H1 (cell line): Measurements from ENCODE around the gene FHOD1. TPM values are rescaled to one million over a fixed set of nuclear protein-coding genes. Genes with fewer than 3 reads are reported as not detected.
A peak's percentile ranks its signal among the peaks of the same experiment; 100 is the strongest.

Experiments
- CTCF ChIA-PET: fragments of 300-600 bp; sonication (Branson Sonifier 250); formaldehyde crosslinking; loops from one replicate; lab custom pipeline; 2021; ENCODE audit not compliant: partially characterized antibody; lab: Charles Lee
- POLR2A ChIA-PET: fragments of 300-600 bp; sonication (Branson Sonifier 250); formaldehyde crosslinking; loops from one replicate; lab custom pipeline; 2021; ENCODE audit warnings: inconsistent platforms; ENCODE audit not compliant: partially characterized antibody; lab: Charles Lee
- DNase-seq, 2 experiments: peaks; one replicate each; pipeline versions ENCODE4 v3.0.0 to v3.0.0-alpha.2; 2010 to 2022; ENCODE audit warnings: low spot score in 2 of 2, low read depth in 1 of 2, mixed read lengths in 1 of 2
- FAIRE-seq: peaks from 2 replicates; lab custom pipeline; 2011; peaks lifted over from hg19 to GRCh38; lab: Jason Lieb, UNC
- H2AFZ ChIP-seq: 2 replicates; pipeline ENCODE4 v1.8.1; 2012; ENCODE audit warnings: low read length, inconsistent platforms
- H2AK5ac ChIP-seq: 2 replicates; pipeline ENCODE4 v1.6.1; 2013; ENCODE audit warnings: low read depth, low read length
- H2BK120ac ChIP-seq: replicated peaks from 2 replicates; pipeline ENCODE3; 2013; ENCODE audit warnings: low read depth, low read length, inconsistent platforms
- H2BK12ac ChIP-seq: 2 replicates; pipeline ENCODE4 v1.6.1; 2013; ENCODE audit warnings: low read depth, low read length
- H2BK15ac ChIP-seq: 2 replicates; pipeline ENCODE4 v1.6.1; 2013; ENCODE audit warnings: low read length
- H2BK20ac ChIP-seq: 2 replicates; pipeline ENCODE4 v1.6.1; 2013; ENCODE audit warnings: low read length
- H2BK5ac ChIP-seq: 2 replicates; pipeline ENCODE4 v1.6.1; 2013; ENCODE audit warnings: low read depth, low read length
- H3K14ac ChIP-seq: 2 replicates; pipeline ENCODE4 v1.6.1; 2013; ENCODE audit warnings: inconsistent platforms; ENCODE audit not compliant: insufficient read length
- H3K18ac ChIP-seq: 2 replicates; pipeline ENCODE4 v1.6.1; 2013; ENCODE audit warnings: low read length; ENCODE audit errors: extremely low read depth
- H3K23ac ChIP-seq: 2 replicates; pipeline ENCODE4 v1.6.1; 2013; ENCODE audit warnings: inconsistent platforms; ENCODE audit not compliant: insufficient read length
- H3K23me2 ChIP-seq: 2 replicates; pipeline ENCODE4 v1.6.1; 2013; ENCODE audit warnings: low read depth, low read length
- H3K27ac ChIP-seq: 2 replicates; pipeline ENCODE4 v1.6.1; 2011; ENCODE audit warnings: low read depth, low read length, inconsistent platforms
- H3K27me3 ChIP-seq, 4 experiments: replicated peaks in 1 of 4; 1 replicate in 1 of 4; 2 replicates in 3 of 4; pipeline versions ENCODE4 v1.6.1 to v1.8.1; 2011 to 2013; ENCODE audit warnings: low read length in 3 of 4, mild to moderate bottlenecking in 3 of 4, inconsistent platforms in 2 of 4, mixed read lengths in 2 of 4, moderate library complexity in 1 of 4; ENCODE audit not compliant: control insufficient read depth in 3 of 4, insufficient read depth in 3 of 4; ENCODE audit errors: extremely low read depth in 1 of 4
- H3K36me3 ChIP-seq, 4 experiments: 2 replicates each; pipeline versions ENCODE4 v1.6.1 to v1.8.1; 2011 to 2013; ENCODE audit warnings: mild to moderate bottlenecking in 4 of 4, low read length in 3 of 4, moderate library complexity in 2 of 4, control low read depth in 1 of 4, inconsistent platforms in 1 of 4; ENCODE audit not compliant: insufficient read depth in 4 of 4, control insufficient read depth in 2 of 4
- H3K4ac ChIP-seq: replicated peaks from 2 replicates; pipeline ENCODE3; 2013; ENCODE audit warnings: low read length, low read depth, mixed read lengths, inconsistent platforms; ENCODE audit not compliant: insufficient read length
- H3K4me1 ChIP-seq, 4 experiments: replicated peaks in 1 of 4; 1 replicate in 1 of 4; 2 replicates in 3 of 4; pipeline versions ENCODE4 v1.6.1 to v1.8.1; 2011 to 2013; ENCODE audit warnings: low read length in 3 of 4, inconsistent platforms in 2 of 4, mixed read lengths in 1 of 4; ENCODE audit not compliant: insufficient read depth in 4 of 4, control insufficient read depth in 3 of 4
- H3K4me2 ChIP-seq, 2 experiments: 2 replicates each; pipeline versions ENCODE4 v1.6.1 to v1.8.1; 2011 to 2013; ENCODE audit warnings: low read depth in 2 of 2, low read length in 2 of 2, control low read depth in 1 of 2, inconsistent platforms in 1 of 2, mild to moderate bottlenecking in 1 of 2; ENCODE audit not compliant: insufficient read depth in 1 of 2
- H3K4me3 ChIP-seq, 4 experiments: fragments of 200-600, 300-600 bp in 1 of 4; sonication (generic), shearing (Covaris generic), sonication (Bioruptor Twin) in 1 of 4; 2 replicates each; pipeline versions ENCODE4 v1.5.1 to v1.8.1; 2011 to 2016; ENCODE audit warnings: low read length in 4 of 4, low read depth in 3 of 4, control low read depth in 2 of 4, inconsistent platforms in 2 of 4, mild to moderate bottlenecking in 2 of 4, mixed read lengths in 1 of 4, moderate library complexity in 1 of 4; ENCODE audit not compliant: insufficient read depth in 2 of 4; ENCODE audit errors: extremely low read depth in 1 of 4
- H3K56ac ChIP-seq: replicated peaks from 2 replicates; pipeline ENCODE3; 2013; ENCODE audit warnings: low read depth, mild to moderate bottlenecking, mixed read lengths, low read length, inconsistent platforms; ENCODE audit not compliant: insufficient read length
- H3K79me1 ChIP-seq: 2 replicates; pipeline ENCODE4 v1.6.1; 2013; ENCODE audit warnings: low read depth, low read length, control low read depth
- H3K79me2 ChIP-seq, 2 experiments: 2 replicates each; pipeline versions ENCODE4 v1.6.1 to v1.8.1; 2012 to 2013; ENCODE audit warnings: low read length in 2 of 2, mild to moderate bottlenecking in 2 of 2, inconsistent platforms in 1 of 2; ENCODE audit not compliant: insufficient read depth in 2 of 2, control insufficient read depth in 1 of 2
- H3K9ac ChIP-seq, 4 experiments: replicated peaks in 1 of 4; 1 replicate in 1 of 4; 2 replicates in 3 of 4; pipeline versions ENCODE4 v1.6.1 to v1.8.1; 2011 to 2013; ENCODE audit warnings: low read depth in 3 of 4, low read length in 3 of 4, control low read depth in 2 of 4, mild to moderate bottlenecking in 2 of 4, moderate library complexity in 2 of 4, inconsistent platforms in 1 of 4; ENCODE audit errors: extremely low read depth in 1 of 4
- H3K9me3 ChIP-seq, 2 experiments: 2 replicates each; pipeline versions ENCODE4 v1.6.1 to v1.8.1; 2012 to 2013; ENCODE audit warnings: mild to moderate bottlenecking in 2 of 2, moderate library complexity in 2 of 2, control low read depth in 1 of 2, inconsistent platforms in 1 of 2, low read depth in 1 of 2, low read length in 1 of 2, mixed read lengths in 1 of 2; ENCODE audit not compliant: insufficient read depth in 2 of 2
- H4K20me1 ChIP-seq, 2 experiments: replicated peaks in 1 of 2; 2 replicates each; pipeline versions ENCODE3 to v1.8.1; 2011 to 2013; ENCODE audit warnings: inconsistent platforms in 2 of 2, low read length in 2 of 2, mild to moderate bottlenecking in 1 of 2; ENCODE audit not compliant: insufficient read depth in 2 of 2, control insufficient read depth in 1 of 2
- H4K5ac ChIP-seq: 2 replicates; pipeline ENCODE4 v1.6.1; 2013; ENCODE audit warnings: low read length, low read depth, mixed read lengths, inconsistent platforms; ENCODE audit not compliant: insufficient read length
- H4K8ac ChIP-seq: 2 replicates; pipeline ENCODE4 v1.8.0; 2013; ENCODE audit warnings: mild to moderate bottlenecking, moderate library complexity, low read length, inconsistent platforms; ENCODE audit not compliant: insufficient read depth; ENCODE audit errors: extremely low read depth
- H4K91ac ChIP-seq: replicated peaks from 2 replicates; pipeline ENCODE3; 2013; ENCODE audit warnings: low read length, mixed read lengths, inconsistent platforms; ENCODE audit not compliant: insufficient read length
- BRCA1 ChIP-seq: IDR thresholded peaks from 2 replicates; pipeline ENCODE4 v1.6.1; 2012; ENCODE audit warnings: low read depth, low read length, improper control_type of control experiment
- CBX5 ChIP-seq: fragments of 300-800, 300-1000 bp; sonication (generic); IDR thresholded peaks from 2 replicates; pipeline ENCODE4 v1.7.1; 2016; ENCODE audit warnings: antibody characterized with exemption, low read length, low read depth
- CEBPB ChIP-seq: IDR thresholded peaks from 2 replicates; pipeline ENCODE4 v1.6.1; 2012; ENCODE audit warnings: low read depth, low read length
- CHD1 ChIP-seq: IDR thresholded peaks from 2 replicates; pipeline ENCODE4 v1.6.1; 2012; ENCODE audit warnings: low read depth, low read length, improper control_type of control experiment
- RFX5 ChIP-seq: IDR thresholded peaks from 2 replicates; pipeline ENCODE4 v1.6.1; 2011; ENCODE audit warnings: low read depth, low read length, improper control_type of control experiment, borderline replicate concordance
- RNF2 ChIP-seq: fragments of 200-900, 300-1000 bp; sonication (generic); IDR thresholded peaks from 2 replicates; pipeline ENCODE4 v1.7.1; 2016; ENCODE audit warnings: borderline replicate concordance, low read depth, mild to moderate bottlenecking, antibody characterized with exemption, low read length; ENCODE audit not compliant: poor library complexity, severe bottlenecking; ENCODE audit errors: missing control alignments
- RXRA ChIP-seq: IDR thresholded peaks from 2 replicates; pipeline ENCODE4 v1.6.1; 2011; ENCODE audit warnings: low read depth, mild to moderate bottlenecking, low read length, moderate library complexity; ENCODE audit not compliant: insufficient read depth
- SIX5 ChIP-seq: IDR thresholded peaks from 2 replicates; pipeline ENCODE4 v1.6.1; 2011; ENCODE audit warnings: mild to moderate bottlenecking, low read depth, low read length
- SRF ChIP-seq: IDR thresholded peaks from 2 replicates; pipeline ENCODE4 v1.6.1; 2011; ENCODE audit warnings: mild to moderate bottlenecking, low read depth, low read length, moderate library complexity
- WGBS, 2 experiments: shearing (Covaris generic) in 1 of 2; methylation state at CpG; one replicate each; pipeline versions ENCODE4 v1.1.6 to v1.1.7; 2013 to 2015; ENCODE audit warnings: low lambda C conversion rate in 2 of 2, mixed read lengths in 2 of 2, inconsistent platforms in 1 of 2, low coverage in 1 of 2, missing lambda C conversion rate in 1 of 2; ENCODE audit not compliant: insufficient replicate concordance in 2 of 2, insufficient coverage in 1 of 2, insufficient read length in 1 of 2; ENCODE audit errors: extremely low coverage in 1 of 2, missing lambda C conversion rate in 1 of 2; 5-methylcytosine and 5-hydroxymethylcytosine counted together
- polyA plus RNA-seq, 7 experiments: library from polyadenylated mRNA; depleted of rRNA in 3 of 7; stranded (reverse) in 5 of 7; unstranded in 2 of 7; fragments of >200 nt in 5 of 7; fragments of 200-250 nt in 2 of 7; gene quantifications; 1 replicate in 5 of 7; 2 replicates in 1 of 7; 4 replicates in 1 of 7; pipeline versions ENCODE4 v1.2.1 to v1.2.3, GENCODE V29; 2011 to 2013; ENCODE audit warnings: missing spikeins in 2 of 7, mixed read lengths in 2 of 7
- total RNA-seq: library from RNA; stranded (reverse); fragmentation: NEBNext Ultra II Directional; extraction: Animal tissue kit (Norgen Biotek cat#: 25700); gene quantifications from 2 replicates; pipeline ENCODE4 v1.2.1, GENCODE V29; 2021
- TF ChIP-seq, protein P1 (sequence below): IDR thresholded peaks from 2 replicates; pipeline ENCODE4 v1.6.1; 2011; ENCODE audit warnings: low read depth, mild to moderate bottlenecking, low read length; ENCODE audit not compliant: insufficient read depth

FHOD1 gene
- total and polyA plus RNA-seq, 2 of the 8 experiments (the other 6 are each of a cell fraction or from before 2014, with no cell fraction given), result 31.3 to 60.7 TPM

DNA sequence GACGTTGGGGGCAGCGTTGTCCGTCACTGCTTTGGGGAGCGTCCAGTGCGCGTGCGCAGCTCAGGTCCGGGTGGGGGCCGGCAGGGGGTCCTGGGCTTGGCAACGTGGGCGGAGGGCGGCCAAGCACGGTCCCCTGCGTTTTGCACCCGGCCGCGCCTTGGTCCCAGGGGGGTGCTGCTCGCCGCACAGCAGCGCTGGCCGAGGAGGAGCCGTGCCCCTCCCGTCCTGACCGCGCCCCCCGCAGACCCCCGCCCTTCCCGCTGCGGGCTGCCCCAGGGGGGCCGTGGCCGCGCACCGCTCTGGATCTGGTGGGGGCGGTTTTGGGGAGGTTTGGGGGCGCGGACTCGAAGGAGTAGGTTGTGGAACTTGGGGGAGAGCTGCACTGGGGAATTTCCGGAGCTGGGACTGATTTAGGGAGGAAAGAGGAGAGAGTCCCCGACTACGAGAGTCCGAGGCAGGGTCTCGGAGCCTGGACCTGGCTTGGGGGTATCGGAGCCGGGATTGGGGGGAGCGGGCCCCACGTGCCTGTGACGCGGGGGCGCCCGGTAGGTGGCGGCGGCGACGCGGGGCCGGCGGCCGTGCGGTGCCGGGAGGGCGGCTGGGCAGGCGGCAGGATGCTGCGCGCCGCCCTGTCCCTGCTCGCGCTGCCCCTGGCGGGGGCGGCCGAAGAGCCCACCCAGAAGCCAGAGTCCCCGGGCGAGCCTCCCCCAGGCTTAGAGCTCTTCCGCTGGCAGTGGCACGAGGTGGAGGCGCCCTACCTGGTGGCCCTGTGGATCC is 1.3 kb upstream of the FHOD1 start, which contains the start of gene SLC9A5:
SLC9A5 (plus strand) TSS at position 579 of the 777 bp plus-strand sequence; CDS start at position 615, 36 bp downstream.
- no peak within 1 kb of the TSS for H2BK20ac ChIP-seq
- FAIRE-seq, result no peak
- DNase-seq, result peak in 1 of 2 experiments; percentile 75
- H2BK5ac ChIP-seq, result 0 out of 2 replicates have a peak within 1 kb of the TSS, but pooled peaks have one; percentile 9
- no peak within 1 kb of the TSS for H2BK120ac ChIP-seq
- H2AK5ac ChIP-seq, result no peak within 1 kb of the TSS
- peak within 1 kb of the TSS; percentile 55 to 71 (median 66) for H3K4me3 ChIP-seq
- no peak within 1 kb of the TSS for H3K27ac ChIP-seq
- H3K36me3 ChIP-seq, result peaks cover 0 to 2% (median 0%) of the 10 kb centered on the region in 4 experiments; a peak in 2 of 8 replicates
- POLR2A ChIA-PET, result interaction anchor here (1.0 to 6.8 kb wide), 10 partner anchors 10 to 222 kb away, joined by 3 to 111 read pairs (median 6); no protein-coding TSS in a partner anchor
- H3K23ac ChIP-seq, result no peak within 1 kb of the TSS
- no peak within 1 kb of the TSS for H2AFZ ChIP-seq
- peaks cover 0 to 21% (median 13%) of the 10 kb centered on the region in 4 experiments; a peak in 5 of 7 replicates for H3K27me3 ChIP-seq
- peaks cover 0 to 3% of the 10 kb centered on the region in 2 experiments for H4K20me1 ChIP-seq
- peak within 1 kb of the TSS; percentile 19 for H3K14ac ChIP-seq
- no peaks in the 10 kb centered on the region for H3K9me3 ChIP-seq
- H3K4me2 ChIP-seq, result peak within 1 kb of the TSS; percentile 92 to 95
- peaks cover 5% of the 10 kb centered on the region; the same call in 1 of the 2 replicates for H3K79me1 ChIP-seq
- peak within 1 kb of the TSS; percentile 47 to 74 (median 54) for H3K9ac ChIP-seq
- H3K4me1 ChIP-seq, result peaks cover 9 to 30% (median 13%) of the 10 kb centered on the region in 4 experiments
- peaks cover 0 to 16% of the 10 kb centered on the region in 2 experiments; a peak in 2 of 4 replicates for H3K79me2 ChIP-seq
- H3K23me2 ChIP-seq, result peaks cover 12% of the 10 kb centered on the region; the same call in 1 of the 2 replicates
- 0 out of 2 replicates have a peak within 1 kb of the TSS, but pooled peaks have one; percentile 52 for H2BK12ac ChIP-seq
- no peak within 1 kb of the TSS for H4K5ac ChIP-seq
- whole genome bisulfite sequencing, 2 experiments, result 1% methylated on average over 21 of the region's 75 CpGs; no CpG with 5 or more reads in 1 of the 2 experiments
- peak within 1 kb of the TSS; percentile 51 for H4K91ac ChIP-seq
- H4K8ac ChIP-seq, result peak within 1 kb of the TSS; percentile 84
- H3K4ac ChIP-seq, result peak within 1 kb of the TSS; percentile 73
- H3K56ac ChIP-seq, result peak within 1 kb of the TSS; percentile 60
- CTCF ChIA-PET, result interaction anchor here (0.8 to 4.4 kb wide), 11 partner anchors 11 to 145 kb away, joined by 3 to 33 read pairs (median 5); partner anchors contain the start of genes KCTD19 and LRRC36
- 0 out of 2 replicates have a peak within 1 kb of the TSS, but pooled peaks have one; percentile 0 for H2BK15ac ChIP-seq
- peak within 1 kb of the TSS; percentile 65 for H3K18ac ChIP-seq
- TF ChIP-seq, protein P1, sequence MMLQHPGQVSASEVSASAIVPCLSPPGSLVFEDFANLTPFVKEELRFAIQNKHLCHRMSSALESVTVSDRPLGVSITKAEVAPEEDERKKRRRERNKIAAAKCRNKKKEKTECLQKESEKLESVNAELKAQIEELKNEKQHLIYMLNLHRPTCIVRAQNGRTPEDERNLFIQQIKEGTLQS, result 0 out of 2 replicates have a peak, but pooled peaks have one; percentile 14
- no peak for TF ChIP-seq RNF2
- TF ChIP-seq CEBPB, result no peak
- TF ChIP-seq BRCA1, result no peak
- no peak for TF ChIP-seq RFX5
- TF ChIP-seq CHD1, result no peak
- TF ChIP-seq CBX5, result no peak
- no peak for TF ChIP-seq SIX5
- TF ChIP-seq SRF, result no peak
- no peak for TF ChIP-seq RXRA
